Skeletal muscle satellite cell (primary cell): ENCODE measurements around the gene GPR78.
"Not testable (repeated sequence)": the region's sequence is repeated elsewhere in the genome, so short reads cannot be mapped to it uniquely, and the experiment has no call there.

Experiments
- H3K27me3 ChIP-seq: 2 replicates; pipeline ENCODE4 v1.7.0; 2013; ENCODE audit warnings: low read length; ENCODE audit not compliant: control insufficient read depth, insufficient read depth
- H3K36me3 ChIP-seq: 2 replicates; pipeline ENCODE4 v1.7.0; 2013; ENCODE audit warnings: mild to moderate bottlenecking, control low read depth, low read length; ENCODE audit not compliant: insufficient read depth
- H3K4me1 ChIP-seq: 2 replicates; pipeline ENCODE4 v1.7.0; 2013; ENCODE audit warnings: low read length; ENCODE audit not compliant: control insufficient read depth, insufficient read depth
- H3K4me2 ChIP-seq: 2 replicates; pipeline ENCODE4 v1.7.0; 2013; ENCODE audit warnings: mild to moderate bottlenecking, low read length
- H3K4me3 ChIP-seq: 2 replicates; pipeline ENCODE4 v1.7.0; 2013; ENCODE audit warnings: low read length
- H3K9ac ChIP-seq: 2 replicates; pipeline ENCODE4 v1.7.0; 2013; ENCODE audit warnings: mild to moderate bottlenecking, low read depth, low read length, moderate library complexity
- H3K9me3 ChIP-seq: replicated peaks from 2 replicates; pipeline ENCODE4 v1.7.0; 2013; ENCODE audit warnings: mild to moderate bottlenecking, control low read depth, low read length

The GPR78 gene

GRCh38 chr4:8615921-8616787, 36.0 kb downstream of the GPR78 start:
- H3K4me1 ChIP-seq: no peaks in the 10 kb centered on the region
- H3K9ac ChIP-seq: no peak overlapping the region
- peaks cover 28% of the 10 kb centered on the region for H3K27me3 ChIP-seq
- no peak overlapping the region for H3K4me3 ChIP-seq
- no peaks in the 10 kb centered on the region for H3K36me3 ChIP-seq
- H3K4me2 ChIP-seq: no peak overlapping the region
- H3K9me3 ChIP-seq: no peaks in the 10 kb centered on the region

DNA sequence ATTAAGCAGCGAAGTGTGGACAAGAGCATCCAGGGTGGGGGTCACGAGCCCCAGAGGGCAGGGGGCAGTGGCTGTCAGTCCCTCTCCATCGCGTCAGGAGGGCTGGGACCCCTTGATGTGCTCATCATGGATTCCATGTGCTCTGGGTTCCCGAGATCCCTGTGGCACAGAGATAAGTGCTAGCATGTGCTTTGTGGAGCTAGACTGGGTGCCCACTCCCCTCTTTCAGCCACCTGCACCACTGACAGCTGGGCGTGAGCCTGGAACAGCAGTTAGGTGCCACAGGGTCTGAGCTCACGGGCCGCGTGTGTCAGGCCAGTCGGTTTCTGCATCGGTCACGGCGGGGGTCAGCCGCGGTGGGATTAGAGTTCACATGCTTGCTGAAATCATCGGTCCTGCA, 36.6 kb downstream of the GPR78 start:
- Histone ChIP-seq H3K4me1 (no peaks in the 10 kb centered on the region), H3K27me3 (peaks cover 28% of the 10 kb centered on the region), H3K4me2 (no peak overlapping the region), H3K36me3 (no peaks in the 10 kb centered on the region), H3K9ac (no peak overlapping the region), H3K4me3 (no peak overlapping the region), H3K9me3 (no peaks in the 10 kb centered on the region)

- Histone ChIP-seq H3K4me1 (no peaks in the 10 kb centered on the region), H3K4me3 (no peak overlapping the region), H3K4me2 (no peak overlapping the region), H3K27me3 (peaks cover 26% of the 10 kb centered on the region), H3K36me3 (no peaks in the 10 kb centered on the region), H3K9me3 (no peaks in the 10 kb centered on the region), H3K9ac (no peak overlapping the region)
Observed at GRCh38 chr4:8617486-8618040, 37.4 kb downstream of the GPR78 start.

- H3K4me3 ChIP-seq: no peak overlapping the region
- no peak overlapping the region for H3K9ac ChIP-seq
- peaks cover 26% of the 10 kb centered on the region for H3K27me3 ChIP-seq
- H3K4me1 ChIP-seq: no peaks in the 10 kb centered on the region
- no peaks in the 10 kb centered on the region for H3K9me3 ChIP-seq
- H3K4me2 ChIP-seq: no peak overlapping the region
- no peaks in the 10 kb centered on the region for H3K36me3 ChIP-seq
Observed at GRCh38 chr4:8618421-8618820, 38.2 kb downstream of the GPR78 start.

DNA sequence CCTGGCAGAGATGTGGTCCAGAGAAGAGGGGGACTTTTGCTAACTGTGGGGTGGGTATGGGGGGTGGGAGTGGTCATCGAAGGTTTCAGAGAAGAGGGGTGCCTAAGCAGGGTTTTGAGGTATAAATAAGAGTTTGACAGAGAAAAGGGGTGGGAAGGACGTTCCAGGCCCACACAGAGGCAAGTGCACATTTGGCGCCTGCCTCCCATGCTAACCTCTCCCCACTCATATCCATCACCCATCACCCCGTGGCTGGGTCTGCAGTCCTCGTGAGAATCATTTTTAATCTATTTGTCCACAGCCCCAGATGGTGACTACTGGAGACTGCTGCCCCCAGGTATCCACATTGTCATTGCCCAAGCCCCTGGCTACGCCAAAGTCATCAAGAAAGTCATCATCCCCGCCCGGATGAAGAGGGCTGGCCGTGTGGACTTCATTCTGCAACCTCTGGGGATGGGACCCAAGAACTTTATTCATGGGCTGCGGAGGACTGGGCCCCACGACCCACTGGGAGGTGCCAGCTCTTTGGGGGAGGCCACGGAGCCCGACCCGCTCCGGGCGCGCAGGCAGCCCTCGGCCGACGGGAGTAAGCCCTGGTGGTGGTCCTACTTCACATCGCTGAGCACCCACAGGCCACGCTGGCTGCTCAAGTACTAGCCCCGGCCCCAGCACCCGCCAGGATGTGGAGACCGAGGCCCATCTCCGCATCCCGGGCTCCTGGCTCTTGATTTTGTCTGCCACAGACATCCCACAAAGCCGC, 38.9 kb downstream of the GPR78 start:
- Histone ChIP-seq H3K9me3 (no peaks in the 10 kb centered on the region), H3K36me3 (no peaks in the 10 kb centered on the region), H3K4me3 (no peak overlapping the region), H3K4me1 (no peaks in the 10 kb centered on the region), H3K4me2 (no peak overlapping the region), H3K27me3 (peaks cover 26% of the 10 kb centered on the region), H3K9ac (no peak overlapping the region)

DNA sequence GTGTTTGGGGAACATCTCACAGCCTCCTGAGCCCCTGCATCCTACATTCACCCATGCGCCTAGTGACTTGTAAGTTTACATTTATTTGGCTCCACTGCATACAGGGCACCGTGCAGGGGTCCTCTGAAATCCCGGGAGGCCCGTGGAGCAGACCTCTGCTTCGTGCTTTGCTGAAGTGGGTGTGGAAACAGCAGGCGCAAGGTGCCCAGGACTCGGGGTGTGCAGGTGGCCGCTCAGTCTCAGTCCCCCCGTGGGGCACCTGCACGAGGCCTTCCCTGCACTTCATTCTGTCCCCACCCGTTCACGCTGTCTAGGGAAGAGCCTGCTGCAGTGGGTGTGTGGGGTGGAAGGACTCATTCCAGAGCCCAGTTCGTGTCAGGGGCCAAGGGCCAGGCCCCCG, 40.9 kb downstream of the GPR78 start:
- not testable (repeated sequence) for H3K9me3 ChIP-seq, H3K4me2 ChIP-seq, H3K9ac ChIP-seq, H3K4me1 ChIP-seq, H3K4me3 ChIP-seq, H3K36me3 ChIP-seq
- peaks cover 21% of the 10 kb centered on the region for H3K27me3 ChIP-seq

DNA sequence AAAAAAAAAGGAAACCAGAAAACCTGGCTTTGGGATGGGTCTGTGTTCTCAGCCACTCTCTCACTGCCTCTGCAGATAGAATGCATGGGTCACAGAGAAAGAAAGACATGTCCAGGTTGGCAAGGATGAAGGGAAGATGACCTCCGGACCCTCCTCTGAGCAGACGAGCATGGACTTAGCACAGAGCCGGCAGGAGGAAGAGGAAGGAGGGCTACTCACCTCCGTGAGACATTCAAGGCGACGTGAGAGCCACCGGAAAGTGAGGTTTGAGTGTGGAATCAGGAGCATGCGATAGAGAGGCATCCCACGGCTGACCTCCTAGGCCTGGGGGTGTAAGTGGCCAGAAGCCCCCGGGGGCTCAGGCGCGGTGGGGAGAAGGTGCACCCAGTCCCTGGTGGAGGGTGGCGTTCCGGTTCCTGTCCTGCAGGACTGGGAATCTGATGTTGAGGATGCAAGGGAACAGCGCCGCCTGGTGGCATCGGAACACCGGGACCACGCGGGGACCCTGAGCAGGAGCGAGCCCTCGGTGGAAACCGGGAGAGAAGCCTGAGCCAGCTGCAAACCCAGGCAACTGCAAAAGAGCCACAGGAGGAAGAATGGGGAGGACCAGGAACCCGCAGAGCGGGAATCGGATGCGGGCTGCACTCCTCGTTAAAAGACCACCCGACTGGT, 44.5 kb downstream of the GPR78 start:
- H3K9ac ChIP-seq, H3K4me2 ChIP-seq, H3K4me1 ChIP-seq: not testable (repeated sequence)

GRCh38 chr4:8630240-8630905, 50.2 kb downstream of the GPR78 start:
- not testable (repeated sequence) for H3K27me3 ChIP-seq, H3K4me1 ChIP-seq, H3K4me3 ChIP-seq, H3K36me3 ChIP-seq, H3K4me2 ChIP-seq, H3K9me3 ChIP-seq, H3K9ac ChIP-seq

More for the DNA sequence above, 44.5 kb downstream of the GPR78 start:
- not testable (repeated sequence) for H3K9me3 ChIP-seq, H3K27me3 ChIP-seq, H3K4me3 ChIP-seq, H3K36me3 ChIP-seq

- H3K9me3 ChIP-seq, H3K4me1 ChIP-seq, H3K36me3 ChIP-seq, H3K4me2 ChIP-seq, H3K9ac ChIP-seq, H3K27me3 ChIP-seq, H3K4me3 ChIP-seq: not testable (repeated sequence)
Observed at GRCh38 chr4:8631896-8632295, 51.7 kb downstream of the GPR78 start.

DNA sequence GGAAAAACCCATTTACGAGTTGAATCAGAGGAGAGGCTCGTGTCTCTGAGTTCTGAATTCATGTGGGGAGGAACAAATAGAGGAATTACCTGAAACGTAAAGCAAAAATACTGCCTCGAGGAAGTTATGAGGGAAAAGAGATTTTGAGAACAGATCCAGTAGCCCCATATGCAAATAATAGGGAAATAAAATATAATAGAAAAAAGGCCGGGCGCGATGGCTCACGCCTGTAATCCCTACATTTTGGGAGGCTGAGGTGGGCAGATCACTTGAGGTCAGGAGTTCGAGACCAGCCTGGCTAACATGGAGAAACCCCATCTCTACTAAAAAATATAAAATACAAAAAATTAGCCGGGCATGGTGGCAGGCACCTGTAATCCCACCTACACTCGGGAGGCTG, 54.6 kb downstream of the GPR78 start:
- H3K9me3 ChIP-seq, H3K4me1 ChIP-seq, H3K4me3 ChIP-seq, H3K9ac ChIP-seq, H3K4me2 ChIP-seq, H3K36me3 ChIP-seq: not testable (repeated sequence)
- H3K27me3 ChIP-seq: peaks cover 13% of the 10 kb centered on the region
